ENCODE measurements around the gene NELFB. TPM values are rescaled to one million over a fixed set of nuclear protein-coding genes. Genes with fewer than 3 reads are reported as not detected.

NELFB gene
- total and polyA plus RNA-seq, 9 of the 15 experiments (the other 6 are each of a cell fraction or from before 2014, with no cell fraction given), result 0.24 to 84.0 (median 29.7) TPM

GRCh38 chr9:137218754-137219271, 36.3 kb upstream of the NELFB start (continued):
- TF ChIP-seq, protein P1, sequence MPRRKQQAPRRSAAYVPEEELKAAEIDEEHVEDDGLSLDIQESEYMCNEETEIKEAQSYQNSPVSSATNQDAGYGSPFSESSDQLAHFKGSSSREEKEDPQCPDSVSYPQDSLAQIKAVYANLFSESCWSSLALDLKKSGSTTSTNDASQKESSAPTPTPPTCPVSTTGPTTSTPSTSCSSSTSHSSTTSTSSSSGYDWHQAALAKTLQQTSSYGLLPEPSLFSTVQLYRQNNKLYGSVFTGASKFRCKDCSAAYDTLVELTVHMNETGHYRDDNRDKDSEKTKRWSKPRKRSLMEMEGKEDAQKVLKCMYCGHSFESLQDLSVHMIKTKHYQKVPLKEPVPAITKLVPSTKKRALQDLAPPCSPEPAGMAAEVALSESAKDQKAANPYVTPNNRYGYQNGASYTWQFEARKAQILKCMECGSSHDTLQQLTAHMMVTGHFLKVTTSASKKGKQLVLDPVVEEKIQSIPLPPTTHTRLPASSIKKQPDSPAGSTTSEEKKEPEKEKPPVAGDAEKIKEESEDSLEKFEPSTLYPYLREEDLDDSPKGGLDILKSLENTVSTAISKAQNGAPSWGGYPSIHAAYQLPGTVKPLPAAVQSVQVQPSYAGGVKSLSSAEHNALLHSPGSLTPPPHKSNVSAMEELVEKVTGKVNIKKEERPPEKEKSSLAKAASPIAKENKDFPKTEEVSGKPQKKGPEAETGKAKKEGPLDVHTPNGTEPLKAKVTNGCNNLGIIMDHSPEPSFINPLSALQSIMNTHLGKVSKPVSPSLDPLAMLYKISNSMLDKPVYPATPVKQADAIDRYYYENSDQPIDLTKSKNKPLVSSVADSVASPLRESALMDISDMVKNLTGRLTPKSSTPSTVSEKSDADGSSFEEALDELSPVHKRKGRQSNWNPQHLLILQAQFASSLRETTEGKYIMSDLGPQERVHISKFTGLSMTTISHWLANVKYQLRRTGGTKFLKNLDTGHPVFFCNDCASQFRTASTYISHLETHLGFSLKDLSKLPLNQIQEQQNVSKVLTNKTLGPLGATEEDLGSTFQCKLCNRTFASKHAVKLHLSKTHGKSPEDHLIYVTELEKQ (CRISPR knock-in tag; IDR thresholded peaks at IDR 0.05), result peak; percentile 28; the same call in 1 of the 2 replicates
- no peak for TF ChIP-seq CBX5 (IDR thresholded peaks at IDR 0.05; ENCODE audit: borderline replicate concordance, low read depth)
- 0 out of 2 replicates have a peak, but pooled peaks have one; percentile 44 for TF ChIP-seq TOE1 (IDR thresholded peaks at IDR 0.05; ENCODE audit: borderline replicate concordance)
- TF ChIP-seq TOE1 (CRISPR knock-in tag; IDR thresholded peaks at IDR 0.05; ENCODE audit: borderline replicate concordance, low read depth), result peak; percentile 81; the same call in 1 of the 2 replicates
- peak; percentile 99 for TF ChIP-seq TFAP4 (CRISPR knock-in tag; IDR thresholded peaks at IDR 0.05; ENCODE audit: borderline replicate concordance)
- TF ChIP-seq, protein P2, sequence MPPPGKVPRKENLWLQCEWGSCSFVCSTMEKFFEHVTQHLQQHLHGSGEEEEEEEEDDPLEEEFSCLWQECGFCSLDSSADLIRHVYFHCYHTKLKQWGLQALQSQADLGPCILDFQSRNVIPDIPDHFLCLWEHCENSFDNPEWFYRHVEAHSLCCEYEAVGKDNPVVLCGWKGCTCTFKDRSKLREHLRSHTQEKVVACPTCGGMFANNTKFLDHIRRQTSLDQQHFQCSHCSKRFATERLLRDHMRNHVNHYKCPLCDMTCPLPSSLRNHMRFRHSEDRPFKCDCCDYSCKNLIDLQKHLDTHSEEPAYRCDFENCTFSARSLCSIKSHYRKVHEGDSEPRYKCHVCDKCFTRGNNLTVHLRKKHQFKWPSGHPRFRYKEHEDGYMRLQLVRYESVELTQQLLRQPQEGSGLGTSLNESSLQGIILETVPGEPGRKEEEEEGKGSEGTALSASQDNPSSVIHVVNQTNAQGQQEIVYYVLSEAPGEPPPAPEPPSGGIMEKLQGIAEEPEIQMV (tag; conservative IDR thresholded peaks at IDR 0.05; ENCODE audit: low read depth), result no peak
- TF ChIP-seq ZNF239 (CRISPR knock-in tag; IDR thresholded peaks at IDR 0.05), result peak; percentile 20; the same call in 1 of the 2 replicates
- no peak for TF ChIP-seq RFX5 (IDR thresholded peaks at IDR 0.05; ENCODE audit: low read depth, low read length)
- TF ChIP-seq MAFK (IDR thresholded peaks at IDR 0.05; ENCODE audit: low read length), result no peak; the same call in 1 of the 2 replicates
- no peak for TF ChIP-seq NELFE (IDR thresholded peaks at IDR 0.05; ENCODE audit: insufficient read depth, insufficient read length)
- no peak for TF ChIP-seq LARP7 (IDR thresholded peaks at IDR 0.05)
- TF ChIP-seq MXI1 (IDR thresholded peaks at IDR 0.05; ENCODE audit: low read depth, low read length), result 0 out of 2 replicates have a peak, but pooled peaks have one; percentile 67
- no peak for TF ChIP-seq NFXL1 (CRISPR knock-in tag; IDR thresholded peaks at IDR 0.05)
- no peak for TF ChIP-seq HDAC6 (IDR thresholded peaks at IDR 0.05; ENCODE audit: low read depth, low read length)
- peak; percentile 90 for TF ChIP-seq ARID4B (CRISPR knock-in tag; IDR thresholded peaks at IDR 0.05)
- TF ChIP-seq, protein P3, sequence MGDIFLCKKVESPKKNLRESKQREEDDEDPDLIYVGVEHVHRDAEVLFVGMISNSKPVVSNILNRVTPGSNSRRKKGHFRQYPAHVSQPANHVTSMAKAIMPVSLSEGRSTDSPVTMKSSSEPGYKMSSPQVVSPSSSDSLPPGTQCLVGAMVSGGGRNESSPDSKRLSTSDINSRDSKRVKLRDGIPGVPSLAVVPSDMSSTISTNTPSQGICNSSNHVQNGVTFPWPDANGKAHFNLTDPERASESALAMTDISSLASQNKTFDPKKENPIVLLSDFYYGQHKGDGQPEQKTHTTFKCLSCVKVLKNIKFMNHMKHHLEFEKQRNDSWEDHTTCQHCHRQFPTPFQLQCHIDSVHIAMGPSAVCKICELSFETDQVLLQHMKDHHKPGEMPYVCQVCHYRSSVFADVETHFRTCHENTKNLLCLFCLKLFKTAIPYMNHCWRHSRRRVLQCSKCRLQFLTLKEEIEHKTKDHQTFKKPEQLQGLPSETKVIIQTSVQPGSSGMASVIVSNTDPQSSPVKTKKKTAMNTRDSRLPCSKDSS (IDR thresholded peaks at IDR 0.05; ENCODE audit: low read depth, partially characterized antibody), result no peak
